K562 (cell line): ENCODE results near the gene MMEL1. TPM values are rescaled to one million over a fixed set of nuclear protein-coding genes. Genes with fewer than 3 reads are reported as not detected.
A peak's percentile ranks its signal among the peaks of the same experiment; 100 is the strongest.

ENCODE experiments used
- C11orf30 ChIP-seq: fragments of 450-650 bp; IDR thresholded peaks from 2 replicates; pipeline ENCODE4 v1.6.1; 2016; ENCODE audit warnings: low read depth, mild to moderate bottlenecking
- CSDE1 ChIP-seq, 2 experiments: fragments of 450-650 bp; IDR thresholded peaks; 2 replicates each; pipeline ENCODE4 v1.6.1; 2016; ENCODE audit warnings: mild to moderate bottlenecking in 1 of 2
- CXXC5 ChIP-seq: fragments of 250-450 bp; sonication (Bioruptor Pico); IDR thresholded peaks from 2 replicates; pipeline ENCODE4 v1.8.0; 2022; ENCODE audit warnings: inconsistent platforms, mild to moderate bottlenecking, moderate library complexity
- DACH1 ChIP-seq: fragments of 450-650 bp; IDR thresholded peaks from 2 replicates; pipeline ENCODE4 v1.6.1; 2018; ENCODE audit not compliant: partially characterized antibody
- DIDO1 ChIP-seq: fragments of 450-650 bp; IDR thresholded peaks from 2 replicates; pipeline ENCODE4 v1.6.1; 2016; ENCODE audit warnings: low read depth, missing biosample characterization, missing genetic modification characterization
- DMBX1 ChIP-seq: fragments of 250-450 bp; sonication (Bioruptor Pico); IDR thresholded peaks from 2 replicates; pipeline ENCODE4 v1.8.0; 2022; ENCODE audit warnings: inconsistent platforms, mild to moderate bottlenecking, moderate library complexity, borderline replicate concordance
- ESRRA ChIP-seq: fragments of 450-650 bp; IDR thresholded peaks from 2 replicates; pipeline ENCODE4 v1.6.1; 2014; ENCODE audit warnings: low read depth, mild to moderate bottlenecking, moderate library complexity, borderline replicate concordance
- ETV5 ChIP-seq: sonication (generic); formaldehyde crosslinking; IDR thresholded peaks from 2 replicates; pipeline ENCODE4 v1.4.0; 2020; ENCODE audit warnings: low read depth, mild to moderate bottlenecking, missing genetic modification reagents
- FUS ChIP-seq: fragments of 200-400 bp; formaldehyde crosslinking; optimal IDR thresholded peaks from 2 replicates; pipeline ENCODE3; 2017; ENCODE audit warnings: low read depth, low read length
- HNRNPUL1 ChIP-seq: fragments of 200-400 bp; formaldehyde crosslinking; IDR thresholded peaks from 2 replicates; pipeline ENCODE4 v1.6.1; 2017; ENCODE audit warnings: low read length
- MAZ ChIP-seq, 2 experiments: fragments of 450-650 bp in 1 of 2; sonication (generic) in 1 of 2; formaldehyde crosslinking; IDR thresholded peaks in 1 of 2; conservative IDR thresholded peaks in 1 of 2; 2 replicates each; pipeline versions ENCODE4 v1.4.0 to v1.5.0; 2020; ENCODE audit warnings: mild to moderate bottlenecking in 1 of 2, missing genetic modification reagents in 1 of 2
- MCM7 ChIP-seq, 2 experiments: fragments of 450-650 bp; IDR thresholded peaks; 2 replicates each; pipeline ENCODE4 v1.6.1; 2016 to 2018
- NFRKB ChIP-seq: fragments of 450-650 bp; IDR thresholded peaks from 2 replicates; pipeline ENCODE4 v1.6.1; 2016; ENCODE audit warnings: low read depth
- PTTG1 ChIP-seq: fragments of 450-650 bp; IDR thresholded peaks from 2 replicates; pipeline ENCODE4 v1.6.1; 2016; ENCODE audit warnings: low read depth, mild to moderate bottlenecking, missing genetic modification characterization, missing compliant biosample characterization
- SMC3 ChIP-seq: conservative IDR thresholded peaks from 2 replicates; pipeline ENCODE4 v1.6.1; 2011; ENCODE audit warnings: low read depth, low read length, improper control_type of control experiment; ENCODE audit not compliant: insufficient read depth
- TAF7 ChIP-seq: fragments of 450-650 bp; IDR thresholded peaks from 2 replicates; pipeline ENCODE4 v1.6.1; 2016; ENCODE audit warnings: missing genetic modification characterization, missing compliant biosample characterization
- TEAD2 ChIP-seq: fragments of 450-650 bp; IDR thresholded peaks from 2 replicates; pipeline ENCODE4 v1.6.1; 2016; ENCODE audit warnings: missing genetic modification characterization, control low read depth, missing compliant biosample characterization
- ZFX ChIP-seq: sonication (generic); formaldehyde crosslinking; IDR thresholded peaks from 2 replicates; pipeline ENCODE4 v1.8.0; 2022; ENCODE audit warnings: mild to moderate bottlenecking, missing genetic modification reagents, moderate library complexity
- ZNF165 ChIP-seq: fragments of 250-450 bp; sonication (Bioruptor Pico); IDR thresholded peaks from 2 replicates; pipeline ENCODE4 v1.4.0; 2020; ENCODE audit warnings: borderline replicate concordance
- ZNF444 ChIP-seq: fragments of 250-450 bp; sonication (Bioruptor Pico); IDR thresholded peaks from 2 replicates; pipeline ENCODE4 v1.4.0; 2020; ENCODE audit warnings: mild to moderate bottlenecking, moderate library complexity
- ZNF76 ChIP-seq: fragments of 250-450 bp; sonication (Bioruptor Pico); IDR thresholded peaks from 2 replicates; pipeline ENCODE4 v1.4.0; 2020; ENCODE audit warnings: mild to moderate bottlenecking, moderate library complexity, borderline replicate concordance
- polyA plus RNA-seq, 8 experiments: library from polyadenylated mRNA; depleted of rRNA in 4 of 8; stranded (reverse) in 5 of 8; unstranded in 3 of 8; fragments of >200 nt; fragmentation: Nextera tagmentation in 2 of 8; fragmentation: Illumina TruSeq in 1 of 8; extraction: Ambion mirVana in 2 of 8; extraction: Trizol in 1 of 8; gene quantifications; 2 replicates each; pipeline versions ENCODE4 v1.2.1 to v1.2.3, GENCODE V29; 2011 to 2014; ENCODE audit warnings: inconsistent platforms in 1 of 8, missing spikeins in 1 of 8
- total RNA-seq, 7 experiments: library from RNA; depleted of rRNA in 6 of 7; stranded (reverse); fragments of >200 nt in 6 of 7; fragmentation: Illumina TruSeq in 2 of 7; extraction: Trizol in 2 of 7; gene quantifications; 2 replicates each; pipeline versions ENCODE4 v1.2.1 to v1.2.3, GENCODE V29; 2011 to 2021; ENCODE audit warnings: low replicate concordance in 1 of 7
- TF ChIP-seq, protein P1 (sequence below): fragments of 450-650 bp; IDR thresholded peaks from 2 replicates; pipeline ENCODE4 v1.6.1; 2016
- TF ChIP-seq, protein P2 (sequence below), 2 experiments: fragments of 450-650 bp; formaldehyde crosslinking in 1 of 2; IDR thresholded peaks; 2 replicates each; pipeline versions ENCODE4 v1.4.0 to v1.6.1; 2014 to 2020; ENCODE audit warnings: mild to moderate bottlenecking in 2 of 2, borderline replicate concordance in 1 of 2, low read depth in 1 of 2

MMEL1 gene
- total and polyA plus RNA-seq, 9 of the 15 experiments (the other 6 are each of a cell fraction or from before 2014, with no cell fraction given) = not detected

DNA sequence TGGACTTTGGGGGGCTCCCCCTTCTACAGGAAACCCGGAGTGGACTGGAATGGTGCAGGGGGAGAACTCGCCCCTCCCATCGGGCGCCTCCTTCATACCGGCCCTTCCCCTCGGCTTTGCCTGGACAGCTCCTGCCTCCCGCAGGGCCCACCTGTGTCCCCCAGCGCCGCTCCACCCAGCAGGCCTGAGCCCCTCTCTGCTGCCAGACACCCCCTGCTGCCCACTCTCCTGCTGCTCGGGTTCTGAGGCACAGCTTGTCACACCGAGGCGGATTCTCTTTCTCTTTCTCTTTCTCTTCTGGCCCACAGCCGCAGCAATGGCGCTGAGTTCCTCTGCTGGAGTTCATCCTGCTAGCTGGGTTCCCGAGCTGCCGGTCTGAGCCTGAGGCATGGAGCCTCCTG lies 76.5 kb downstream of the MMEL1 start, which contains the start of gene TNFRSF14 (continued):
- TF ChIP-seq ETV5 (CRISPR knock-in tag) (no peak), CSDE1 (IDR thresholded peaks at IDR 0.05) (no peak), DIDO1 (tag) (no peak), C11orf30 (no peak), SMC3 (no peak), ZNF76 (CRISPR knock-in tag) (no peak), HNRNPUL1 (no peak), TAF7 (tag) (peak; percentile 57), PTTG1 (tag) (no peak), DACH1 (no peak), MCM7 (IDR thresholded peaks at IDR 0.05) (no peak), ZFX (CRISPR knock-in tag) (peak; percentile 77), MAZ (CRISPR knock-in tag; conservative IDR thresholded peaks at IDR 0.05 in 1 of 2, IDR thresholded peaks at IDR 0.05 in 1 of 2) (no peak), TEAD2 (tag) (no peak), ZNF444 (no peak), NFRKB (peak; percentile 88), DMBX1 (CRISPR knock-in tag) (no peak), ZNF165 (no peak), FUS (no peak), ESRRA (no peak; the same call in 1 of the 2 replicates), CXXC5 (no peak)
- TF ChIP-seq, protein P1, sequence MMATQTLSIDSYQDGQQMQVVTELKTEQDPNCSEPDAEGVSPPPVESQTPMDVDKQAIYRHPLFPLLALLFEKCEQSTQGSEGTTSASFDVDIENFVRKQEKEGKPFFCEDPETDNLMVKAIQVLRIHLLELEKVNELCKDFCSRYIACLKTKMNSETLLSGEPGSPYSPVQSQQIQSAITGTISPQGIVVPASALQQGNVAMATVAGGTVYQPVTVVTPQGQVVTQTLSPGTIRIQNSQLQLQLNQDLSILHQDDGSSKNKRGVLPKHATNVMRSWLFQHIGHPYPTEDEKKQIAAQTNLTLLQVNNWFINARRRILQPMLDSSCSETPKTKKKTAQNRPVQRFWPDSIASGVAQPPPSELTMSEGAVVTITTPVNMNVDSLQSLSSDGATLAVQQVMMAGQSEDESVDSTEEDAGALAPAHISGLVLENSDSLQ = no peak
- TF ChIP-seq, protein P2, sequence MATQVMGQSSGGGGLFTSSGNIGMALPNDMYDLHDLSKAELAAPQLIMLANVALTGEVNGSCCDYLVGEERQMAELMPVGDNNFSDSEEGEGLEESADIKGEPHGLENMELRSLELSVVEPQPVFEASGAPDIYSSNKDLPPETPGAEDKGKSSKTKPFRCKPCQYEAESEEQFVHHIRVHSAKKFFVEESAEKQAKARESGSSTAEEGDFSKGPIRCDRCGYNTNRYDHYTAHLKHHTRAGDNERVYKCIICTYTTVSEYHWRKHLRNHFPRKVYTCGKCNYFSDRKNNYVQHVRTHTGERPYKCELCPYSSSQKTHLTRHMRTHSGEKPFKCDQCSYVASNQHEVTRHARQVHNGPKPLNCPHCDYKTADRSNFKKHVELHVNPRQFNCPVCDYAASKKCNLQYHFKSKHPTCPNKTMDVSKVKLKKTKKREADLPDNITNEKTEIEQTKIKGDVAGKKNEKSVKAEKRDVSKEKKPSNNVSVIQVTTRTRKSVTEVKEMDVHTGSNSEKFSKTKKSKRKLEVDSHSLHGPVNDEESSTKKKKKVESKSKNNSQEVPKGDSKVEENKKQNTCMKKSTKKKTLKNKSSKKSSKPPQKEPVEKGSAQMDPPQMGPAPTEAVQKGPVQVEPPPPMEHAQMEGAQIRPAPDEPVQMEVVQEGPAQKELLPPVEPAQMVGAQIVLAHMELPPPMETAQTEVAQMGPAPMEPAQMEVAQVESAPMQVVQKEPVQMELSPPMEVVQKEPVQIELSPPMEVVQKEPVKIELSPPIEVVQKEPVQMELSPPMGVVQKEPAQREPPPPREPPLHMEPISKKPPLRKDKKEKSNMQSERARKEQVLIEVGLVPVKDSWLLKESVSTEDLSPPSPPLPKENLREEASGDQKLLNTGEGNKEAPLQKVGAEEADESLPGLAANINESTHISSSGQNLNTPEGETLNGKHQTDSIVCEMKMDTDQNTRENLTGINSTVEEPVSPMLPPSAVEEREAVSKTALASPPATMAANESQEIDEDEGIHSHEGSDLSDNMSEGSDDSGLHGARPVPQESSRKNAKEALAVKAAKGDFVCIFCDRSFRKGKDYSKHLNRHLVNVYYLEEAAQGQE (IDR thresholded peaks at IDR 0.05; ENCODE audit: borderline replicate concordance) = peak; percentile 64
- TF ChIP-seq, protein P2 (CRISPR knock-in tag; IDR thresholded peaks at IDR 0.05; ENCODE audit: low read depth) = no peak
